ENCODE results near the gene ENDOV. TPM values are rescaled to one million over a fixed set of nuclear protein-coding genes. Genes with fewer than 3 reads are reported as not detected.

Gene ENDOV
- total RNA-seq, 4 donors from 2014 or later: 6.9 to 16.6 (median 8.1) TPM

DNA sequence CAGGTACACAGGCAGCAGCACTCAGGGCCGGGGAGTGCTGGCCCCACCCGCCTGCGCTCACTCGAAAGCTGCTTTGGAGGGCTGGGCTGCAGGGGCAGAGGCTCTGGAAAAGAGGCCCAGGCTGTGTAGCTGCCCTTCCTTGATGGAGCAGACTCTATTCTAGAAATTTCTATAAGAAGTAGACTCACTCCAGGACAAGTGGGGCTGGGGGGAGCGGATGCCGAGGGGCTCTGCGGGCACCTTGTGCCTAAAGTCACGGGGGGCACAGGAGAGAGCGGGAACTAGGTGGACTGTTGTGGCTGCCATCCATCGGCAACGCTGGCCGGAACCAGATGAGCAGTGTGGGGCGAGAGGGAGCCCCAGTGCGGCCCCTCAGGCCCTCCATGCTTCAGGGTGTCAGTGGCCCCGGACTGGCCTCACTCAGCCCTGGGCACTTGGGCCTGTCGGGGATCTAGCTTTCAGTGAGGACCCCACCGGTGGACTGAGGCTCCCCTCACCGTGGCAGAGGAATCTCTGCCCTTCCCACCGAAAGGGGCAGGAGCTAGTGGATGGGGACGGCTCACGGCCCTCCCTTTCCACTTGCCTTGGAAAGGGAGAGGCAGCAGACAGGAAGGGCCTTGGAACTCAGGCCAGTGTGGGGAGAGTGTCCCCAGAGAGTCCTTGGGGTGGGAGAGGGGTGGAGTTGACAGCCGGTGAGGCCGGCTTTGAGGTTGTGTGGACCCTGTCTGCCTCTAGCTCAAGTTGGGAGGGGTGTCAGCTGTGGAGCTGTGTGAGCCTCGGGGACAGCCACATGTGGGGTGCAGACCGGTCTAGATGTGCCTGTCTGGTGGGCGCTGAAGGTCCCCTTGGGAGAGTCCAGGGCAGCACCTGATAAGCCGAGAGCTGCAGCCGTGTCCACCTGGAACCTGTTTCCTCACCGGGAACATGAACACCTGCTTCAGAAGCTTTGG, 16.6 kb downstream of the ENDOV start:
- no peak for ATAC-seq (ENCODE audit: low FRiP score)
- TF ChIP-seq, protein P1, sequence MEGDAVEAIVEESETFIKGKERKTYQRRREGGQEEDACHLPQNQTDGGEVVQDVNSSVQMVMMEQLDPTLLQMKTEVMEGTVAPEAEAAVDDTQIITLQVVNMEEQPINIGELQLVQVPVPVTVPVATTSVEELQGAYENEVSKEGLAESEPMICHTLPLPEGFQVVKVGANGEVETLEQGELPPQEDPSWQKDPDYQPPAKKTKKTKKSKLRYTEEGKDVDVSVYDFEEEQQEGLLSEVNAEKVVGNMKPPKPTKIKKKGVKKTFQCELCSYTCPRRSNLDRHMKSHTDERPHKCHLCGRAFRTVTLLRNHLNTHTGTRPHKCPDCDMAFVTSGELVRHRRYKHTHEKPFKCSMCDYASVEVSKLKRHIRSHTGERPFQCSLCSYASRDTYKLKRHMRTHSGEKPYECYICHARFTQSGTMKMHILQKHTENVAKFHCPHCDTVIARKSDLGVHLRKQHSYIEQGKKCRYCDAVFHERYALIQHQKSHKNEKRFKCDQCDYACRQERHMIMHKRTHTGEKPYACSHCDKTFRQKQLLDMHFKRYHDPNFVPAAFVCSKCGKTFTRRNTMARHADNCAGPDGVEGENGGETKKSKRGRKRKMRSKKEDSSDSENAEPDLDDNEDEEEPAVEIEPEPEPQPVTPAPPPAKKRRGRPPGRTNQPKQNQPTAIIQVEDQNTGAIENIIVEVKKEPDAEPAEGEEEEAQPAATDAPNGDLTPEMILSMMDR (IDR thresholded peaks at IDR 0.05): no peak
- DNase-seq (ENCODE audit: low spot score): no peak

DNA sequence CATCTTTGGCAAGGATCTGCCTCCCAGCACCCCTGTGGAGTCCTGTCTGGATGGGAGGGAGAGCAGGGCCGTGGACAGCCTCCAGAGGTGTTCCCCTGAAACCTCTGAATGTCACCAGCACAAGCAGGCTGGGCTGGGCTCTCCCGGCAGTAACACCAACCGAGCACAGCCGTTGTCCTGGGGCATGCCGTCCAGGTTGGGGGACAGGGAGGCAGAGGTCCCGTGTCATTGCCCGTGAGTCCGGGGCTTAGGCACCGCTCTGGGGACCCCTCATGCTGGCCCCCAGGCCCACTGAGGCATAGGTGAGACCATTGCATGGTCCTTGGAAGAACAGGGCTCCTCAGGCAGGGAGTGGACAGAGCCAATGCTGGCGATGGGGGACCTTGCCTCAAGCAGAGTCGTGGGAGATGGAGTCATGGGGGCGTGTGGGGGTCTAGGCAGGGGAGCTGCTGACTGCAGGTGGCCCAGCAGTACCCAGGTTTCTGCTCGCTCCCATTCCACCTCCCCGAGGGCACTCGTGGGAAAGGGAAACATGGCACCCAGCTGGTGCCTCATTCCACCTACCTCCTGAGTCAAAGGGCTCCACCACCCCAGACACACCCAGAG, 17.5 kb downstream of the ENDOV start:
- ATAC-seq (ENCODE audit: low FRiP score) (peak; percentile 7), DNase-seq (ENCODE audit: low spot score) (no peak)
- TF ChIP-seq, protein P1 (IDR thresholded peaks at IDR 0.05): no peak

DNA sequence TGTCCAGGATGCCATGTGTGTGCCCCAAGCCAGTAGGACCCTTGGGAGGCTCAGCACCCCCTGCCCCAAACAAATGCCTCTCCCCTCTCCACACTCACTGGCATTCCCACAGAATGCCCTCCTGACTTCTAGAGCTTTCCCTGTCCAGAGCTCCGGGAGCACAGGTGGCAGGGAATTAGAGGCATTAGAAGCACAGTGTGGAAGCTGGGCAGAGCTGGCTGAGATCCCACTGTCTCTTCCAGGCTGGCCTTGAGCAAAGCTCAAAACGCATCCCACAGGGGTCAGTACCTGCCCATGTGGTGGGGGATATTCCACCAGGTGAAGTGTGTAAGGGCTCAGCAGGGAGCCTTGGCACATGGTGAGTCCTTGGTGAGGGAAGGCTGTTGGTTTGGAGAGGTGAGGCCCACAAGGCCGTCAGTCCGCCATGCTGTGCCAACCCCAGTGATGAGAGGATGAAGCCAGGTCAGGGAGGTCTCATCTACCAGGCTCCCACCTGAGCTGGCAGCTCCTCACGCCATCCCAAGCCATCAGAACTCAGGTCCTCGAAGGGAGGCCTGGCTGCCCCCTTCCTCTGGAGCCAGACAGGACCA, 18.1 kb downstream of the ENDOV start:
- ATAC-seq (ENCODE audit: low FRiP score): peak; percentile 3
- DNase-seq (ENCODE audit: low spot score): no peak
- TF ChIP-seq, protein P1 (IDR thresholded peaks at IDR 0.05): no peak

DNA sequence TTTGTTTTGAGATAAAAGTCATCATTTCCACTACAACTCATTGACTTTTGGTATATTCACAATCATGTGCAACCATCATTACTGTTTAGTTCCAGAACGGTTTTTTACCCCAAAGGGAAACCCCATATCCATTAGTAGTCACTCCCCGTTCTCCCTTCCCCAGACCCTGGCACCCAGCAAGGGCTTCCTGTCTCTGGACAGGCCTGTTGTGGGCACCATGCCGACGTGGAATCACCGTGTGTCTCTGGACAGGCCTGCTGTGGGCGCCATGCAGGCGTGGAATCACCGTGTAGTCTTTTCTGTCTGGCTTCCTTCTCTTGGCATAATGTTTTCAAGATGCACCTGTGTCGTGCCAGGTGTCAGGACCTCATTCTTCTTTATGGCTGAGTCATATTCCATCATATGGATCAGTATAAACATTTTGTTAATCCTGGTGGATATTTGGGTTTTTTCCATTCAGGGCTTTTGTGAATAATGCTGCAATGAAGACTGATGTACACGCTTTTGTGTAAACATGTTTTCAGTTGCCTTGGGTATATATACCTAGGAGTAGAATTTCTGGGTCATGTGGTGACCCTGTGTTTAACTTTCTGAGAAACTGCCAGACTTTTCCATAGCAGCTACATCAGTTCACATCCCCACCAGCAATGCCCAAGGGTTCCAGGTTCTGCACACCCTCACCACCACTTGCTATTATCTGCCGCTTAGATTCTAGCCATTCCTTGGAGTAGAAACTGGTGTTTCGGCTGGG, 19.1 kb downstream of the ENDOV start:
- DNase-seq (ENCODE audit: low spot score) (no peak), ATAC-seq (ENCODE audit: low FRiP score) (no peak)
- TF ChIP-seq, protein P1 (IDR thresholded peaks at IDR 0.05): no peak

DNA sequence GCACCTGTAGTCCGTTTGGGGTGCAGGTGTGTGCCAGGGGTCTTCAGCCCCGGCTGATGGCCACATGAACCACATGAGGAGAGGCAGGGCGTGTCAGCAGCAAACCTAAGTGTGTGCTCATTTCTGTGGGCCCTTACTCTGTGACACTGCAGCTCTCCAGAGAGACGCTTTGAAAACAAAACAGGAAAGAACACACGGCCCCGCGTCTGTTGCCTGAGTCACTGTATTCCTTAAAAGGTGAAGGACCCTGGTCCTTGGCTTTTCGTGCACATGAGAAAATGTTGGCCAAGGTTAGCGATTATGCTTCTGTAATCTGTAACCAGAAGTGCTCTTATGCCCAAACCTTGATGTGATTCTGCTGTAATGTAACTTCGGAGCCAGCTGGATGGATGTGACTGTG, 22.6 kb downstream of the ENDOV start:
- TF ChIP-seq, protein P1 (IDR thresholded peaks at IDR 0.05): no peak
- DNase-seq (ENCODE audit: low spot score): no peak
- no peak for ATAC-seq (ENCODE audit: low FRiP score)

DNA sequence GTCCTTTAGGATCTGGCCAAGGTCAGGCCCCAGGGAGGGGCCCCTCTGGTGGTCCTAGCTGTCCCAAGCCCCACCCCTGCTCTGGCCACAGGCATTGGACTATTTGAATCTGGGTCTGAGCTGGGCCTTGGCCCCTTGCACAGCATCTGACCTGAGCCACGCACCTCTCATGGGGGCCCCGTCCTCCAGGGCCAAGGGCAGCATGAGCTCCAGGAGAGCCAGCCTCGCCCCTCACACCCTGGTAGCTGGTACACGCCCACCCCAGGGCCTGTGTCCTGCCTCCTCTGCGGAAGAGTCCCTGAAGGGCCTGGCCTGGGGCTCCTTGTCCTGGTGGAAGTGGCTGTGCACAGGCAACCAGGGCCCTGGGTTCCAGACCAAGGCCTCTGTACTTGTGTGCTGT, 23.8 kb downstream of the ENDOV start:
- TF ChIP-seq, protein P1 (IDR thresholded peaks at IDR 0.05): no peak
- ATAC-seq (ENCODE audit: low FRiP score) (peak; percentile 10), DNase-seq (ENCODE audit: low spot score) (no peak)

Measured in omental fat pad (tissue), 4 donors.